OCI-LY3 (cell line): ENCODE results near the gene NPEPPS.
"Not testable (repeated sequence)": the region's sequence is repeated elsewhere in the genome, so short reads cannot be mapped to it uniquely, and the experiment has no call there.

Source experiments
- EZH2phosphoT487 ChIP-seq: fragments of 200-600 bp; shearing (Covaris generic); IDR thresholded peaks from 2 replicates; pipeline ENCODE4 v1.6.1; 2018; ENCODE audit warnings: antibody characterized with exemption, mixed run types, low read depth
- TF ChIP-seq, protein P1 (sequence below): fragments of 200-600, 300-600 bp; sonication (generic); IDR thresholded peaks from 2 replicates; pipeline ENCODE4 v1.5.1; 2014; ENCODE audit warnings: antibody characterized with exemption, low read length, low read depth

DNA sequence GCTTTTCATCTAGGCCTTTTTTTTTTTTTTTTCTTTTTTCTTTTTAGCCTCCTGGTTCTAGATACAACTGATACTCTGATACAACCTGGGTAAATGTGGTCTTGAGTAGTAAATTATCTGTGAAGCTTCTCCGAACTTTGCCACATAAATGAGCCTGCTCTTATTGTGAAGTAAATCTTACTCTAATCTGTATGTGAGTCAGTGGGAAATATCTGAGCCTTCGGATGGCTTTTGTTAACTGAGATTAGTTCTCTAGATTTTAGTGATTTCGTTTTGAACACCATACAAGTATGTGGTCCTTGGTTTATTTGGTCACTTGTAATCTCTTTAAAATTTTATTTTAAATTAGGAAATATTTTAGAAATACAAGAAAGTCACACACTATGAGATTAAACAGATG, 8.2 kb downstream of the NPEPPS start:
- TF ChIP-seq, protein P1, sequence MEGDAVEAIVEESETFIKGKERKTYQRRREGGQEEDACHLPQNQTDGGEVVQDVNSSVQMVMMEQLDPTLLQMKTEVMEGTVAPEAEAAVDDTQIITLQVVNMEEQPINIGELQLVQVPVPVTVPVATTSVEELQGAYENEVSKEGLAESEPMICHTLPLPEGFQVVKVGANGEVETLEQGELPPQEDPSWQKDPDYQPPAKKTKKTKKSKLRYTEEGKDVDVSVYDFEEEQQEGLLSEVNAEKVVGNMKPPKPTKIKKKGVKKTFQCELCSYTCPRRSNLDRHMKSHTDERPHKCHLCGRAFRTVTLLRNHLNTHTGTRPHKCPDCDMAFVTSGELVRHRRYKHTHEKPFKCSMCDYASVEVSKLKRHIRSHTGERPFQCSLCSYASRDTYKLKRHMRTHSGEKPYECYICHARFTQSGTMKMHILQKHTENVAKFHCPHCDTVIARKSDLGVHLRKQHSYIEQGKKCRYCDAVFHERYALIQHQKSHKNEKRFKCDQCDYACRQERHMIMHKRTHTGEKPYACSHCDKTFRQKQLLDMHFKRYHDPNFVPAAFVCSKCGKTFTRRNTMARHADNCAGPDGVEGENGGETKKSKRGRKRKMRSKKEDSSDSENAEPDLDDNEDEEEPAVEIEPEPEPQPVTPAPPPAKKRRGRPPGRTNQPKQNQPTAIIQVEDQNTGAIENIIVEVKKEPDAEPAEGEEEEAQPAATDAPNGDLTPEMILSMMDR, result not testable (repeated sequence)
- TF ChIP-seq EZH2phosphoT487, result not testable (repeated sequence)
